BJ (cell line): ENCODE measurements around the gene MPZL1. TPM values are rescaled to one million over a fixed set of nuclear protein-coding genes. Genes with fewer than 3 reads are reported as not detected.

ENCODE experiments used
- CTCF ChIA-PET: fragments of 350-600 bp; formaldehyde crosslinking; extraction: SDS; loops from one replicate; lab custom pipeline; 2021; ENCODE audit warnings: antibody characterized with exemption, inconsistent platforms; lab: Yijun Ruan, JAX
- POLR2A ChIA-PET: fragments of 300-600 bp; sonication (Branson Sonifier 250); formaldehyde crosslinking; extraction: SDS; loops from one replicate; lab custom pipeline; 2021; ENCODE audit warnings: antibody characterized with exemption; lab: Charles Lee
- DNase-seq: peaks from one replicate; pipeline ENCODE4 v3.0.0-alpha.2; 2011; ENCODE audit warnings: low read depth
- H3K27me3 ChIP-seq: 2 replicates; pipeline ENCODE4 v1.6.0; 2011; ENCODE audit warnings: low read length; ENCODE audit not compliant: control insufficient read depth, insufficient read depth
- H3K36me3 ChIP-seq: 2 replicates; pipeline ENCODE4 v1.5.1; 2011; ENCODE audit warnings: low read length; ENCODE audit not compliant: control insufficient read depth, insufficient read depth
- H3K4me3 ChIP-seq: 2 replicates; pipeline ENCODE4 v1.5.1; 2011; ENCODE audit warnings: low read depth, mild to moderate bottlenecking, control low read depth, low read length
- CTCF ChIP-seq: IDR thresholded peaks from 2 replicates; pipeline ENCODE4 v1.5.1; 2011; ENCODE audit warnings: low read depth, mild to moderate bottlenecking, control low read depth, inconsistent platforms, low read length, moderate library complexity; ENCODE audit not compliant: insufficient read depth
- polyA plus RNA-seq: library from polyadenylated mRNA; depleted of rRNA; stranded (reverse); fragments of >200 nt; gene quantifications from 2 replicates; pipeline ENCODE4 v1.2.3, GENCODE V29; 2011

Gene MPZL1
- polyA plus RNA-seq, 1 experiment = 79.1 TPM

- H3K36me3 ChIP-seq = no peaks in the 10 kb centered on the region
- CTCF ChIA-PET = no interaction called here
- POLR2A ChIA-PET = no interaction called here
- TF ChIP-seq CTCF = no peak
- H3K4me3 ChIP-seq = no peak overlapping the region
- H3K27me3 ChIP-seq = no peaks in the 10 kb centered on the region
- DNase-seq = no peak
These were observed 86.3 kb downstream of the MPZL1 start for GRCh38 chr1:167808104-167808503.

GRCh38 chr1:167808690-167809089 lies 86.9 kb downstream of the MPZL1 start:
- Histone ChIP-seq H3K4me3 (no peak overlapping the region), H3K36me3 (no peaks in the 10 kb centered on the region), H3K27me3 (no peaks in the 10 kb centered on the region)
- TF ChIP-seq CTCF = no peak
- DNase-seq = no peak
- POLR2A ChIA-PET = no interaction called here
- CTCF ChIA-PET = no interaction called here

- CTCF ChIA-PET = no interaction called here
- Histone ChIP-seq H3K4me3 (no peak overlapping the region), H3K27me3 (no peaks in the 10 kb centered on the region), H3K36me3 (no peaks in the 10 kb centered on the region)
- no peak for TF ChIP-seq CTCF
- no peak for DNase-seq
- POLR2A ChIA-PET = no interaction called here
These were observed 91.2 kb downstream of the MPZL1 start for GRCh38 chr1:167812972-167813371.

- CTCF ChIA-PET = interaction anchor here (1.4 kb wide), 1 partner anchor 13 kb away, joined by 4 read pairs; no protein-coding TSS in a partner anchor
These were observed 93.9 kb downstream of the MPZL1 start for GRCh38 chr1:167815650-167816049.

More at GRCh38 chr1:167815650-167816049, 93.9 kb downstream of the MPZL1 start:
- POLR2A ChIA-PET = no interaction called here
- TF ChIP-seq CTCF = no peak
- no peaks in the 10 kb centered on the region for H3K36me3 ChIP-seq
- no peak for DNase-seq
- no peaks in the 10 kb centered on the region for H3K27me3 ChIP-seq
- H3K4me3 ChIP-seq = no peak overlapping the region
